Left lung (tissue), 14 donors: ENCODE results near the gene R3HCC1L. TPM values are rescaled to one million over a fixed set of nuclear protein-coding genes. Genes with fewer than 3 reads are reported as not detected.

Experiments used
- ATAC-seq: fragments of 200-7000 bp; cut with Tn5 transposase; one replicate; pipeline ENCODE4 v1.9.1; 2020; ENCODE audit warnings: moderate library complexity
- DNase-seq, 4 donors: peaks; one replicate each; pipeline ENCODE4 v3.0.0-alpha.2; 2013 to 2020
- H3K27ac ChIP-seq, 2 donors: fragments of 200-600 bp; sonication (generic) in 1 of 2; one replicate each; pipeline versions ENCODE4 v1.5.0 to v1.8.0; 2020 to 2021
- H3K27me3 ChIP-seq, 2 donors: fragments of 200-600 bp; sonication (generic) in 1 of 2; one replicate each; pipeline versions ENCODE4 v1.5.0 to v1.8.0; 2020 to 2021
- H3K36me3 ChIP-seq, 2 donors: fragments of 200-600 bp; sonication (generic) in 1 of 2; one replicate each; pipeline versions ENCODE4 v1.5.0 to v1.8.0; 2020 to 2021
- H3K4me1 ChIP-seq, 2 donors: fragments of 200-600 bp; one replicate each; pipeline ENCODE4 v1.8.0; 2021
- H3K4me3 ChIP-seq, 2 donors: fragments of 200-600 bp; sonication (generic) in 1 of 2; one replicate each; pipeline versions ENCODE4 v1.5.0 to v1.8.0; 2020 to 2021; ENCODE audit warnings: mild to moderate bottlenecking in 1 of 2
- H3K9me3 ChIP-seq, 2 donors: fragments of 200-600 bp; sonication (generic) in 1 of 2; one replicate each; pipeline versions ENCODE4 v1.5.0 to v1.8.0; 2020 to 2021
- CTCF ChIP-seq, 2 donors: fragments of 200-600 bp; sonication (generic) in 1 of 2; IDR thresholded peaks; one replicate each; pipeline versions ENCODE4 v1.5.0 to v1.8.0; 2021; ENCODE audit warnings: antibody characterized with exemption in 2 of 2
- intact Hi-C, 2 donors: fragments of 100-400 bp; cut with DNase I; formaldehyde crosslinking; loops; one replicate each; pipeline versions ENCODE4 v1.11.2 to v1.14.2; 2022
- long read RNA-seq, 12 donors: library from polyadenylated mRNA in 2 of 12; unstranded in 2 of 12; transcript quantifications; one replicate each; pipeline ENCODE4 v2.0.0 and lab custom pipeline, GENCODE V29; 2019 to 2026
- polyA plus RNA-seq, 6 donors: library from polyadenylated mRNA; unstranded; fragments of 120-200 nt; gene quantifications; one replicate each; pipeline ENCODE4 v1.2.1, GENCODE V29; 2013; ENCODE audit not compliant: insufficient read length in 6 of 6
- total RNA-seq, 2 donors: library from RNA; stranded (reverse); fragmentation: NEBNext Ultra II Directional; extraction: Animal tissue kit (Norgen Biotek cat#: 25700); gene quantifications; one replicate each; pipeline ENCODE4 v1.2.1, GENCODE V29; 2021
- donor health status: DM: no; HTN: yes; CAD: no.
- donor health status: DM: no; HTN: no; CAD: no.

R3HCC1L gene
- total RNA-seq (10 to 100 TPM; 10.3 to 13.8 TPM), polyA plus RNA-seq (10 to 100 TPM; 16.7 to 24.1 (median 19.1) TPM)
- long read RNA-seq, donor 1, result 0 reads
- long read RNA-seq, donor 2, result 0 reads
- long read RNA-seq, donor 3, result 0 reads
- long read RNA-seq, donor 4, partial matches to known transcripts, result 2 of 5 reads
- long read RNA-seq, donor 4, other reads (novel, unspliced or antisense), result 3 of 5 reads
- long read RNA-seq, donor 5, result 0 reads
- long read RNA-seq, donor 6, result 0 reads
- long read RNA-seq, donor 7, partial matches to known transcripts, result 0 of 1 reads
- long read RNA-seq, donor 7, other reads (novel, unspliced or antisense), result 0 of 1 reads
- long read RNA-seq, donor 8, result 0 reads
- long read RNA-seq, donor 9, result 0 reads
- long read RNA-seq, donor 10, result 0 reads
- long read RNA-seq, donor 11, result 0 reads
- long read RNA-seq, donor 12, result 0 reads

DNA sequence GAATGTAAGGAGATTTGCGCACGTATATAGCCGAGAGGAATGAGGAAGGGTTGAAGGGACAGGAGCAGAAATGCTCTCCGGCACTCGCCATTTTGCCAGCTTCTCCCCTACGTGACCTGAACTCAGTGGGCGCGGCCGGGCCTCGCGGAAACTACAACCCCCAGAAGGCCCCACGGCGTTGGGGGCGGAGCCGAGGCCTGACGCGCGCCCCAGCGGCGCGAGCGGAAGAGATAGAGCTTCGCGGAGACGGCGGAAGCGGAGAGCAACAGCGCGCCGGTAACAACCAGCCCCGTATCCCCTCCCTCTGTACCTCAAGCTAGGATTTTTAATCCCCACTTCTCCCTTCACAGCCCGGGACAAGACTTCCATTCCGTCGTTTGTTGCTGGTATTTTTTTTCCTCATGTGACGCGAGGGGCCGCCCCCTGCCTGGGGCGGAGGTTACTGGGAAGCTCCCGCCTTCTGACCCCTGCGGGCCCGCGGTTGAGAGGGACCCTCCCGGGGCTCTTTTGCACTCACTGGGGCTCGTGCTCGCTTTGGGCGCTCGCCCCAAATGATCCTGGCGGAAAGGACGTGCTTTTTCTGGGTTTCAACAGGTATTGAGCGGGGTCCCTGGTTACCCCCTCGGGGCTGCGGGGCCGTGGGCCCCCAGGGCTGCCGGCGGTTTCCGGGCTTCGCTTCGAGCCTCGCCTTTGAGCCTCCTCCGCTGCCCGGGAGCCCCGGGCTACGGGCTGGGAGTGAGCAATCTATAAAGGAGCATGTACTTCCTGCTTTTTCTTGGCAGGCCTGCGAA lies at the start of gene R3HCC1L:
TSS of gene R3HCC1L (plus strand) at position 227 of the 791 bp plus-strand sequence. CDS start 73,458 bp downstream, outside the sequence.
- peaks cover 0 to 44% of the 10 kb centered on the region in 2 donors for H3K4me1 ChIP-seq
- intact Hi-C loops, result no loop called here
- peak within 1 kb of the TSS; percentile 92 to 93 for H3K27ac ChIP-seq
- ATAC-seq (peak; percentile 99), DNase-seq (peak; percentile 86 to 97 (median 92))
- H3K27me3 ChIP-seq, result no peaks in the 10 kb centered on the region
- no peaks in the 10 kb centered on the region for H3K36me3 ChIP-seq
- H3K4me3 ChIP-seq, result peak within 1 kb of the TSS; percentile 77 to 82
- H3K9me3 ChIP-seq, result no peaks in the 10 kb centered on the region
- TF ChIP-seq CTCF (IDR thresholded peaks at IDR 0.05), result no peak

GRCh38 chr10:98085238-98085637 lies 49.2 kb upstream of the R3HCC1L start:
- Histone ChIP-seq H3K27ac (no peak overlapping the region), H3K4me1 (no peaks in the 10 kb centered on the region), H3K4me3 (no peak overlapping the region), H3K36me3 (no peaks in the 10 kb centered on the region), H3K27me3 (peaks cover 0 to 41% of the 10 kb centered on the region in 2 donors), H3K9me3 (no peaks in the 10 kb centered on the region)
- DNase-seq (no peak), ATAC-seq (no peak)
- intact Hi-C loops, result no loop called here
- TF ChIP-seq CTCF (IDR thresholded peaks at IDR 0.05), result no peak

DNA sequence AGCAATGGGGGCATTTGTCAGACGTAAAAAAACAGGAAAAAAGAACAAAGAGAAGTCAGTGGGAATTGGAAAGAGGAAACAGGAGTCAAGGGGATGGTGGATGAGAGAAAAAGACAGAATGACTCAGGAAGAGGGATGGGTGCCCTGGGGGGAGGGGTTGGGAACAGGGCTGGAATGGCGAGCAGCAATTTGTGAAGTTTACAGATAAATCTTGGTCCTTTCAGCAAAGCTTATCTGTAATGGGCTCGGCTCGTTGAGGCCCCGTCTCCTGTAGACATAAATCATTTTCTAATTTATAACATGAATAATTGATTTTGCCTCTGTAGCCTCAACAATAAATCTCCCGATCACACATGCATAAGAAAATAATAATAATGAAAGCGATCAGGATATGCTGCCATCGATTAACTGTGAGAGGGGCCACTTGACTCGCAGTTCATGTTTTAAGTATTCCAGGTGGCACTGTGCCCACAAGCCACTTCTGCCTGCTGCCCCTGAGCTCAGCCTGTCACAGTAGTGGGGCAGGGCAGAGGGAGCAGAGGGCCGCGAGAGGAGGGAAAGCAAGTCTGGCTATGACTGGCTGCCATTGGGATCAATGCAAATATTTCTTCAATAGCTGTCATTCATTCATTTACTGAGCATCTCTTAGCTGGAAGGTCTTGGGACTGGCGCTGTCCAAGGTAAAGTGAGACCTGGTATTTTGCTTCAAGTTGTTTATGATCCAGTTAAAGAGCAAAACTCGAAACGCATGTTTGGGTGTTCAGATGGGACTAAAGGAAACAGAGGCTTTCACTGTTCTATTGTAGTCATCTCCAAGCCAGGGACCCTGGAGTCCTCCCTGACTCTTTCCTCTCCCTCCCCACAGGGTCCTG lies 47.4 kb upstream of the R3HCC1L start:
- ATAC-seq, result no peak
- no peak for TF ChIP-seq CTCF (IDR thresholded peaks at IDR 0.05)
- no peak for DNase-seq
- H3K9me3 ChIP-seq, result no peaks in the 10 kb centered on the region
- no peaks in the 10 kb centered on the region for H3K36me3 ChIP-seq
- intact Hi-C loops, result no loop called here
- H3K27me3 ChIP-seq, result peaks cover 0 to 52% of the 10 kb centered on the region in 2 donors
- no peak overlapping the region for H3K27ac ChIP-seq
- H3K4me1 ChIP-seq, result no peaks in the 10 kb centered on the region
- H3K4me3 ChIP-seq, result no peak overlapping the region

GRCh38 chr10:98088186-98088971 lies 46.1 kb upstream of the R3HCC1L start:
- Histone ChIP-seq H3K9me3 (no peaks in the 10 kb centered on the region), H3K27me3 (peaks cover 0 to 51% of the 10 kb centered on the region in 2 donors), H3K36me3 (no peaks in the 10 kb centered on the region), H3K27ac (no peak overlapping the region), H3K4me1 (no peaks in the 10 kb centered on the region), H3K4me3 (no peak overlapping the region)
- DNase-seq (no peak), ATAC-seq (no peak)
- intact Hi-C loops, result no loop called here
- no peak for TF ChIP-seq CTCF (IDR thresholded peaks at IDR 0.05)
